SU-DHL-6 (cell line): Measurements from ENCODE around the gene PBLD.

Experiments used
- H2AFZ ChIP-seq: fragments of 200-600 bp; sonication (generic); 2 replicates; pipeline ENCODE4 v1.6.1; 2014; ENCODE audit warnings: low read depth, mild to moderate bottlenecking, moderate library complexity, mixed read lengths, antibody characterized with exemption, low read length; ENCODE audit not compliant: severe bottlenecking
- H3F3A ChIP-seq: fragments of 200-600 bp; shearing (Covaris generic); 2 replicates; pipeline ENCODE4 v1.6.0; 2016; ENCODE audit warnings: antibody characterized with exemption, mild to moderate bottlenecking; ENCODE audit not compliant: insufficient read depth
- H3K27ac ChIP-seq: fragments of 200-600 bp; sonication (generic); 2 replicates; pipeline ENCODE4 v1.5.1; 2016; ENCODE audit warnings: low read depth, mild to moderate bottlenecking, low read length, moderate library complexity, mixed read lengths
- H3K27me3 ChIP-seq: fragments of 200-600 bp; sonication (generic), shearing (Covaris generic); 2 replicates; pipeline ENCODE4 v1.6.0; 2014; ENCODE audit warnings: mild to moderate bottlenecking, low read length
- H3K36me3 ChIP-seq: fragments of 200-600 bp; sonication (generic); 2 replicates; pipeline ENCODE4 v1.6.1; 2014; ENCODE audit warnings: mild to moderate bottlenecking, low read length, mixed read lengths
- H3K4me2 ChIP-seq: fragments of 300-600, 200-600 bp; shearing (Covaris generic), sonication (generic); 2 replicates; pipeline ENCODE4 v1.6.0; 2014; ENCODE audit warnings: low read length, low read depth, mild to moderate bottlenecking; ENCODE audit not compliant: poor library complexity, severe bottlenecking
- H3K4me3 ChIP-seq: fragments of 200-600 bp; sonication (generic); 2 replicates; pipeline ENCODE4 v1.5.1; 2014; ENCODE audit warnings: antibody characterized with exemption, low read length, mild to moderate bottlenecking, mixed read lengths; ENCODE audit not compliant: insufficient read depth, poor library complexity, severe bottlenecking
- H3K79me2 ChIP-seq: fragments of 200-600 bp; sonication (generic); 2 replicates; pipeline ENCODE4 v1.6.1; 2014; ENCODE audit warnings: mild to moderate bottlenecking, low read length, moderate library complexity; ENCODE audit not compliant: insufficient read depth
- H3K9ac ChIP-seq: fragments of 200-600 bp; sonication (generic); 2 replicates; pipeline ENCODE4 v1.7.0; 2014; ENCODE audit warnings: mild to moderate bottlenecking, low read length
- H3K9me2 ChIP-seq: fragments of 200-600 bp; sonication (generic); replicated peaks from 2 replicates; pipeline ENCODE4 v1.6.1; 2014; ENCODE audit warnings: low read length; ENCODE audit not compliant: insufficient read depth
- H3K9me3 ChIP-seq: fragments of 200-600 bp; sonication (generic); 2 replicates; pipeline ENCODE4 v1.6.1; 2014; ENCODE audit warnings: low read length, mixed read lengths; ENCODE audit not compliant: insufficient read depth
- H4K20me1 ChIP-seq: fragments of 200-600 bp; sonication (generic); 2 replicates; pipeline ENCODE4 v1.6.1; 2014; ENCODE audit warnings: low read depth, mild to moderate bottlenecking, antibody characterized with exemption, low read length, moderate library complexity, mixed read lengths
- EZH2phosphoT487 ChIP-seq: fragments of 200-600 bp; sonication (generic), shearing (Covaris generic); conservative IDR thresholded peaks from 2 replicates; pipeline ENCODE4 v1.6.1; 2018; ENCODE audit warnings: mild to moderate bottlenecking, antibody characterized with exemption, low read length, moderate library complexity, mixed read lengths
- TF ChIP-seq, protein P1 (sequence below): fragments of 200-600 bp; sonication (generic); IDR thresholded peaks from one replicate; pipeline ENCODE4 v1.5.1; 2017; ENCODE audit warnings: antibody characterized with exemption, mild to moderate bottlenecking, low read length, moderate library complexity; ENCODE audit not compliant: insufficient read depth, poor library complexity, severe bottlenecking

PBLD gene

GRCh38 chr10:68331455-68332258, 1.1 kb downstream of the PBLD start, which contains the start of gene HNRNPH3:
Gene HNRNPH3, plus strand, starts transcription at chr10:68332064. Its CDS starts 5,158 bp downstream, at chr10:68337222.
- Histone ChIP-seq H3K9me3 (no peaks in the 10 kb centered on the region), H3K9me2 (no peaks in the 10 kb centered on the region), H3K36me3 (peaks cover 26% of the 10 kb centered on the region), H3K27ac (peak within 1 kb of the TSS; percentile 76), H3F3A (peaks cover 14% of the 10 kb centered on the region; the same call in 1 of the 2 replicates), H3K27me3 (no peaks in the 10 kb centered on the region), H2AFZ (peak within 1 kb of the TSS; percentile 44), H4K20me1 (peaks cover 39% of the 10 kb centered on the region), H3K4me2 (peak within 1 kb of the TSS; percentile 95), H3K79me2 (peaks cover 48% of the 10 kb centered on the region), H3K4me3 (peak within 1 kb of the TSS; percentile 97), H3K9ac (peak within 1 kb of the TSS; percentile 99)
- TF ChIP-seq EZH2phosphoT487: no peak
- TF ChIP-seq, protein P1, sequence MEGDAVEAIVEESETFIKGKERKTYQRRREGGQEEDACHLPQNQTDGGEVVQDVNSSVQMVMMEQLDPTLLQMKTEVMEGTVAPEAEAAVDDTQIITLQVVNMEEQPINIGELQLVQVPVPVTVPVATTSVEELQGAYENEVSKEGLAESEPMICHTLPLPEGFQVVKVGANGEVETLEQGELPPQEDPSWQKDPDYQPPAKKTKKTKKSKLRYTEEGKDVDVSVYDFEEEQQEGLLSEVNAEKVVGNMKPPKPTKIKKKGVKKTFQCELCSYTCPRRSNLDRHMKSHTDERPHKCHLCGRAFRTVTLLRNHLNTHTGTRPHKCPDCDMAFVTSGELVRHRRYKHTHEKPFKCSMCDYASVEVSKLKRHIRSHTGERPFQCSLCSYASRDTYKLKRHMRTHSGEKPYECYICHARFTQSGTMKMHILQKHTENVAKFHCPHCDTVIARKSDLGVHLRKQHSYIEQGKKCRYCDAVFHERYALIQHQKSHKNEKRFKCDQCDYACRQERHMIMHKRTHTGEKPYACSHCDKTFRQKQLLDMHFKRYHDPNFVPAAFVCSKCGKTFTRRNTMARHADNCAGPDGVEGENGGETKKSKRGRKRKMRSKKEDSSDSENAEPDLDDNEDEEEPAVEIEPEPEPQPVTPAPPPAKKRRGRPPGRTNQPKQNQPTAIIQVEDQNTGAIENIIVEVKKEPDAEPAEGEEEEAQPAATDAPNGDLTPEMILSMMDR: no peak

- Histone ChIP-seq H3K36me3 (peaks cover 20% of the 10 kb centered on the region), H3K9me3 (no peaks in the 10 kb centered on the region), H3K79me2 (peaks cover 41% of the 10 kb centered on the region), H2AFZ (peak overlapping the region; percentile 44), H3K27me3 (no peaks in the 10 kb centered on the region), H3K4me2 (peak overlapping the region; percentile 69), H3F3A (peaks cover 14% of the 10 kb centered on the region; the same call in 1 of the 2 replicates), H3K4me3 (peak overlapping the region; percentile 48), H3K27ac (peak overlapping the region; percentile 76), H3K9ac (peak overlapping the region; percentile 99), H3K9me2 (no peaks in the 10 kb centered on the region), H4K20me1 (peaks cover 32% of the 10 kb centered on the region)
- TF ChIP-seq, protein P1: no peak
- TF ChIP-seq EZH2phosphoT487: no peak
These were observed 1.8 kb downstream of the PBLD start for GRCh38 chr10:68330852-68331454.

DNA sequence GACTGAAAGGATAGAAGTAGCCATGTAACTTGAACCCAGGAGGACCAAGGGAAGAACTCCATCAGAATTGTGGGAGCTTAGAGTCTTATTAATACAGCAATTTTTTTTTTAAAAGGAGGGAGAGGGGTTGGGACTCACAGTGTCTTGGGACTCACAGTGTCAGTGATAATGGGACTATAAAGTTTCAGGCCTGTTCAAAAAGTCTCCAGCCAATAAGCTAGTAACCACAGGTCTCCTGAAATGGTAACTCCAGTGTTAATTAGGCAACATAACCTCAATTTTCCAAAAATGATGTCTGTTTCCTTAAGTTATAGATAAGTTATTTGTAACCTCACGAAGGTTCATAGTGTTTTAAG, 3.2 kb downstream of the PBLD start:
- Histone ChIP-seq H3K36me3 (peaks cover 15% of the 10 kb centered on the region), H3F3A (peaks cover 9% of the 10 kb centered on the region; the same call in 1 of the 2 replicates), H3K79me2 (peaks cover 26% of the 10 kb centered on the region), H3K27ac (no peak overlapping the region), H3K4me3 (no peak overlapping the region), H3K9me3 (no peaks in the 10 kb centered on the region), H3K27me3 (no peaks in the 10 kb centered on the region), H3K9ac (no peak overlapping the region), H4K20me1 (peaks cover 17% of the 10 kb centered on the region), H3K4me2 (no peak overlapping the region), H3K9me2 (no peaks in the 10 kb centered on the region), H2AFZ (no peak overlapping the region)
- no peak for TF ChIP-seq EZH2phosphoT487
- TF ChIP-seq, protein P1: no peak
